AG09309 (cell line): Measurements from ENCODE around the gene NCAM1.

Experiments
- DNase-seq: peaks from one replicate; pipeline ENCODE4 v3.0.0-alpha.2; 2010; ENCODE audit warnings: low read depth
- H3K4me3 ChIP-seq: 2 replicates; pipeline ENCODE4 v1.5.1; 2011; ENCODE audit warnings: mild to moderate bottlenecking, low read depth, low read length, moderate library complexity; ENCODE audit not compliant: control insufficient read depth
- CTCF ChIP-seq: IDR thresholded peaks from 2 replicates; pipeline ENCODE4 v1.5.1; 2011; ENCODE audit warnings: mild to moderate bottlenecking, low read depth, low read length, inconsistent platforms; ENCODE audit not compliant: insufficient read depth, control insufficient read depth; ENCODE audit errors: missing control alignments

NCAM1 gene

GRCh38 chr11:113152500-113152899 lies 191.3 kb downstream of the NCAM1 start:
- TF ChIP-seq CTCF = no peak
- no peak for DNase-seq
- no peak overlapping the region for H3K4me3 ChIP-seq

GRCh38 chr11:113153847-113154246 lies 192.6 kb downstream of the NCAM1 start:
- no peak overlapping the region for H3K4me3 ChIP-seq
- TF ChIP-seq CTCF = no peak
- DNase-seq = no peak

- DNase-seq = no peak
- no peak for TF ChIP-seq CTCF
- no peak overlapping the region for H3K4me3 ChIP-seq
Measured at GRCh38 chr11:113159988-113160807, 199.0 kb downstream of the NCAM1 start.

GRCh38 chr11:113160808-113161124 lies 199.5 kb downstream of the NCAM1 start:
- no peak for DNase-seq
- no peak for TF ChIP-seq CTCF

GRCh38 chr11:113161711-113162591 lies 200.7 kb downstream of the NCAM1 start:
- no peak overlapping the region for H3K4me3 ChIP-seq
- no peak for DNase-seq
- no peak for TF ChIP-seq CTCF

More at GRCh38 chr11:113160808-113161124, 199.5 kb downstream of the NCAM1 start:
- H3K4me3 ChIP-seq = no peak overlapping the region

- no peak for DNase-seq
- no peak overlapping the region for H3K4me3 ChIP-seq
- no peak for TF ChIP-seq CTCF
Measured at GRCh38 chr11:113162592-113162962, 201.4 kb downstream of the NCAM1 start.
